Measurements from ENCODE around the gene CBR4.
"Not testable (repeated sequence)": the region's sequence is repeated elsewhere in the genome, so short reads cannot be mapped to it uniquely, and the experiment has no call there.

Gene CBR4

GRCh38 chr4:168993714-168994510, 16.1 kb downstream of the CBR4 start:
- DNase-seq (ENCODE audit: low read depth) = no peak

DNA sequence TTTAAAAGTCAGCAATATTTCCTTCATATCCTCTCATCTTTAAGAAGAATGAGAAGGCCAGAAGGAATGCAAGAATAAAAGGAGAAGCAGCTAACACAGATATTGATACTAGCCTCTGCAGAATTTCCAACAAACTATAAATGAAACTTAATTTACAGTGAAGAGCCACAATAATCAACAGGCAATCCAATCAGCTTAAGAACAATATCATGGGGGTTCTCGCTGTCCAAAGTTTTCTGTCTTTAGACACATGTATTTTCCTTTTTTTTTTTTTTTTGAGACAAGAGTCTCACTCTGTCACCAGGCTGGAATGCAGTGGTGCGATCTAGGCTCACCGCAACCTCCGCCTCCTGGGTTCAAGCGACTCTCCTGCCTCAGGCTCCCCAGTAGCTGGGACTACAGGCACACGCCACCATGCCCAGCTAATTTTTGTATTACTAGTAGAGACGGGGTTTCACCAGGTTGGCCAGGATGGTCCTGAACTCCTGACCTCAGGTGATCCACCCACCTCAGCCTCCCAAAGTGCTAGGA, 17.0 kb downstream of the CBR4 start:
- DNase-seq (ENCODE audit: low read depth) = not testable (repeated sequence)

GRCh38 chr4:168981942-168982341, 28.1 kb downstream of the CBR4 start:
- DNase-seq (ENCODE audit: low read depth) = no peak

- no peak for DNase-seq (ENCODE audit: low read depth)
Measured at GRCh38 chr4:168981460-168981859, 28.6 kb downstream of the CBR4 start.

DNA sequence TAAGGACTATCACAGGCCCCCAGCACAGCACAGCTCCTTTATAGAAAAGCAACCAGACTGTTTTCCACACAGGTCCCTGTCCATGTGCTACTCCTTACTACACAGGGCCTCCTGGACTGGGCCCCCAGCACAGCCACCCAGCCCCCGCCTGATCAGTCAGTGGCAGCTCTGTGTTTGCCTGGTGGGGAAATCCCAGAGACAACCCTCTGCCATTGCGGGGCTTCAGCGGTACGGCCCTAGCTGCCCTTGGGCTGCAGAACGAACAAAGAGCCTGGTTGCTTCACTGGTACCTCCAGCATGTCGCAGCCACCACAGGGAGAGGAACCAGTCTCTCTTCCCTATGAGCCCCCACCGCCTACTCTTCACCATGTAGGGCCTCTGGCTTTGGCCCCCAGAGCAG, 30.7 kb downstream of the CBR4 start:
- no peak for DNase-seq (ENCODE audit: low read depth)

- no peak for DNase-seq (ENCODE audit: low read depth)
Measured at GRCh38 chr4:168978001-168978700, 31.9 kb downstream of the CBR4 start.

- DNase-seq (ENCODE audit: low read depth) = no peak
Measured at GRCh38 chr4:168972596-168972995, 37.5 kb downstream of the CBR4 start.

GRCh38 chr4:168960716-168961115, 49.3 kb downstream of the CBR4 start:
- DNase-seq (ENCODE audit: low read depth) = no peak

DNA sequence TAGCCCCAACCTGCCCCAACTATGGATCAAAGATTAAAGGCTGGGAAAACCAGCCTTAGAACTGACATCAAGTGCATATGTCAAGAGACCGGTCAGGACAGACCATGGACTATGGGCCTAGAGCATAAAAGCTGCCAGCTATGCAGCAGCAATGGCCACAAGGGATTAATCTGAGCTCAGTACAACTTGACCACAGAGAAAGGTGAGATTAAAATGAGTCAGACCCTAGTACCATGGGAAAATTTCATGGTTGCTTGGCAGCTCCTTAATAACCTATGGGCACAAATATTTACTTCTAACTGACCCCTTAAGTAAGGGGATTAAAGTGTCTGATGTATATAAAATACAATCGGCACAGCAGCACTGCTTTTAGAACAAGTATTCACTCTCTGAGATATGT, 54.4 kb downstream of the CBR4 start:
- no peak for DNase-seq (ENCODE audit: low read depth)

GRCh38 chr4:168952821-168953246, 57.2 kb downstream of the CBR4 start:
- DNase-seq (ENCODE audit: low read depth) = not testable (repeated sequence)

DNA sequence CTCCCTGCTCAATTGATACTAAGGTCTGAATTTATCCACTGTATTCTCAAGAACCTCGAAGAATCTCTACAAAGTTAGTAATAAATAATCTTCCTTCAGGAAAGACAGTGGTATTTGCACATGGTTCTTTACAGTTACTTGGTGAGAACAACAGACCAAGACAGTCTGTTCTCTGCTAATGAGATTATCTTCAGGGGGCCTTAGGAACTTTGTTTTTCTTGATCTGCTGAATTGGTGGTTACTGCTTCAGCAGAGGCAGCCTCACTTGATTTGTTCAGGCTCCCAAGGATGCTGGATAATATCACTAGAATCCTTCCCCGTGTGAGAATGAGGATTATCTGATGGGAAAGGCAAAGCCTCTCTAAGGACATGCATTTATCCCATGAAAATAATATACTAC, 64.8 kb downstream of the CBR4 start:
- DNase-seq (ENCODE audit: low read depth) = no peak

DNA sequence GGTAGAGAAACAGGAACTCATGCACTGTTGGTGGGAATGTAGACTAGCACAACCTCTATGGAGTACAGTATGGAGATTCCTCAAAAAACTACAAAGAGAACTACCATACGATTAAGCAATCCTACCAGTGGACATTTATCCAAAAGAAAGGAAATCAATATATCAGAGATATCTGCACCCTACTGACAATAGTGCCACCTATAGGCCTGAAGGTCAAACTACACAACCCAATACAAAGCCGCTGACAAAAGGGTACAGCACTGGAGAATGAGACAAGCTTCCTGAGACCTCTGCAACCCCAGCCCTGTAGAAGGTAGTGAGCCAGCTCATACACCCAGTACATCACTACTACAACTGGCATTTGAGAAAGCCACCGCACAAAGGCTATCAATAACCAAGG, 67.1 kb downstream of the CBR4 start:
- DNase-seq (ENCODE audit: low read depth) = no peak

Measured in stimulated activated CD8-positive, alpha-beta memory T cell treated with anti-CD3 and anti-CD28 coated beads, Interleukin-7, amount 100 ng/mL, for 24 hours (primary cell).